ENCODE measurements around the gene DDIAS. TPM values are rescaled to one million over a fixed set of nuclear protein-coding genes. Genes with fewer than 3 reads are reported as not detected.
"Not testable (repeated sequence)": the region's sequence is repeated elsewhere in the genome, so short reads cannot be mapped to it uniquely, and the experiment has no call there.

Gene DDIAS
- total RNA-seq, 1 donor from 2014 or later = 0.22 TPM

DNA sequence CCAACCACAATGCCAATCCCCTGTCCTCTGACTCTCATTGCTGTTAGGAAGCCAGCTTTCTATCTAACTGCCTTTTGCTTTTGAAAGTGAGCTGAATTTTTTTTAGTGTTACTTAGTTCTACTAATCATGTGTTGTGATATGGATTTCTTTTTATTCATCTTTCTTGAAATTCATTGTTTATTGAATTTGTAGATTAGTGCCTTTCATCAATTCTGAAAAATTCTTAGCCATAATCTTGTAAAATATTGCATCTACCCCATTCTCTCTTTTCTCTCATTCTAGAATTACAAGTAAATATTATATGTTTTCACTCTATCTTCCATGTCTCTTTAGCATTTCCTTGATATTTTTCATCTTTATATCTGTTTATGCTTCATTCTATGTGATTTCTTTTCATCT, 47.8 kb downstream of the DDIAS start:
- no peak for DNase-seq (ENCODE audit: low spot score)
- intact Hi-C loops (cut with DNase I) = no loop called here

DNA sequence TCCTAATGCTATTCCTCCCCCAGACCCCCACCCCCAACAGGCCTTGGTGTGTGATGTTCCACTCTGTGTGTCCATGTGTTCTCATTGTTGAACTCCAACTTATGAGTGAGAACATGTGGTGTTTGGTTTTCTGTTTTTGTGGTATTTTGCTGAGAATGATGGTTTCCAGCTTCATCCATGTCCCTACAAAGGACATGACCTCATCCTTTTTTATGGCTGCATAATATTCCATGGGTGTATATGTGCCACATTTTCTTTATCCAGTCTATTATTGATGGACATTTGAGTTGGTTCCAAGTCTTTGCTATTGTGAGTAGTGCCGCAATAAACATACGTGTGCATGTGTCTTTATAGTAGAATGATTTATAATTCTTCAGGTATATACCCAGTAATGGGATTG, 49.0 kb downstream of the DDIAS start:
- intact Hi-C loops (cut with DNase I); DNase-seq (ENCODE audit: low spot score): not testable (repeated sequence)

DNA sequence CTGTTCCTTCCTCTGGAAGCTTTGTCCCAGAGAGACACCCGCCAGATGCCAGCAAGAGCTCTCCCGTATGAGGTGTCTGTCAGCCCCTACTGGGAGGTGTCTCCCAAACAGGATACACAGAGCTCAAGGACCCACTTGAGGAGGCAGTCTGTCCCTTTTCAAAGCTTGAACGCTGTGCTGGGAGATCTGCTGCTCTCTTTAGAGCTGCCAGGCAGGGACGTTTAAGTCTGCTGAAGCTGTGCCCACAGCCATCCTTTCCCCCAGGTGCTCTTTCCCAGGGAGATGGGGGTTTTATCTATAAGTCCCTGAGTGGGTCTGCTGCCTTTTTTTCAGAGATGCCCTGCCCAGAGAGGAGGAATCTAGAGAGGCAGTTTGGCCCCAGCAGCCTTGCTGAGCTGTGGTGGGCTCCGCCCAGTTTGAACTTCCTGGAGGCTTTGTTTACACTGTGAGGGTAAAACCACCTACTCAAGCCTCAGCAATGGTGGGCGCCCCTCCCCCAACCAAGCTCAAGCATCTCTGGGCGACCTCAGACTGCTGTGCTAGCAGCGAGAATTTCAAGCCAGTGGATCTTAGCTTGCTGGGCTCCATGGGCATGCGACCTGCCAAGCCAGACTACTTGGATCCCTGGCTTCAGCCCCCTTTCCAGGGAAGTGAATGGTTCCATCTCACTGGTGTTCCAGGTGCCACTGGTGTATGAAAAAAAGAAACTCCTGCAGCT, 54.4 kb downstream of the DDIAS start:
- intact Hi-C loops (cut with DNase I); DNase-seq (ENCODE audit: low spot score): not testable (repeated sequence)

DNA sequence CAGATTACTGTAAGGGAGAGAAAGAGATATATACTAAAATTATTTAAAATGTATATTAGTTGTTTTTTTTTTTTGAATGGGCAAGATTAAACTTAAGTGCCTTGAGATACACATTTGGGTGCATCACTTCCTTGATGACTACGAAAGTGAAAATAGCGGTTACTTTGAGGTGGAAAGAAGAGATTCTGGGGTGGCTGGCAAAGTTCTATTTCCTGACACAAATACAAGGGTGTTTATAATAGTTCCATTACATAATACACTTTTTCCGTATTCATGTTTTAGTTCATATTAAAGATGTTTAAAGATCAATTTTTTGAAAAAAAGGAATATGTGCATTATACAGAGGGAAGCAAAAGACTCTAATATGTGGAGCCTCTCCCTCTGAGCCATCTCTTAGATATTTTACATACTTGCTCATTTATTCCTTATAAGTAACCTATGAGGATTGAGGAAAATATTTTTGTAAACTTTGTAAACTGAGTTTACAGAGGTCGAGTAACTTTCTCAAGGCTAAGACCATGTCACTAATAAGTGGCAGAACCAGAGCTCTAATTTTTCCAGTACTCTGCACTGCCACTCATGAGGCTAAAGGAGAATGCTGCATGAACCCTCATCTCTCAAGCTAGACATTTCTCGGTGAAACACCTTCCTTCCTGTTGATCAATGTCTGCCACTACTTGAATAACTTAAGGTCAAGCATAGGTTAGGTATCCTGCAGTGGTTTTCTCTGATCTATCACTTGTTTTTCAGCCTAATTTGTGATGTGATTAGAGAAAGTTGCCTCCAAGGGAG, 58.6 kb downstream of the DDIAS start:
- no peak for DNase-seq (ENCODE audit: low spot score)
- intact Hi-C loops (cut with DNase I) = no loop called here

DNA sequence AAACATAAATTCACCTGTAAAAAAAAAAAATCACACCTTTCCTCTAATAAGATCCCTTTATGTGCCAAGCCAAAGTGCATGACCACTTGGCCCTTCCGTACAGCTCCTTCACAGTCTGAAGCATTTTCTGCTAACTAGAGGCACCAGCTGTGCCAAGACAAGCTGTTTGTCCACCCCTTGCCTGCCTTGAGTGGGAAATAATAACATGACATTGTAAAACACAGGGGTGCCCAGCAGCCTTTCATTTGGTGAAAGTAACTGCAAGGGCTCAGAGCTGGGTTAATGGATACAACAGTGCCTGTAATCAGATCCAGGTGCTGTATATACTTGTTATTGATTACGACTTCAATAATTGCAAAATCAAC, 59.2 kb downstream of the DDIAS start:
- DNase-seq (ENCODE audit: low spot score) = no peak
- intact Hi-C loops (cut with DNase I) = no loop called here

DNA sequence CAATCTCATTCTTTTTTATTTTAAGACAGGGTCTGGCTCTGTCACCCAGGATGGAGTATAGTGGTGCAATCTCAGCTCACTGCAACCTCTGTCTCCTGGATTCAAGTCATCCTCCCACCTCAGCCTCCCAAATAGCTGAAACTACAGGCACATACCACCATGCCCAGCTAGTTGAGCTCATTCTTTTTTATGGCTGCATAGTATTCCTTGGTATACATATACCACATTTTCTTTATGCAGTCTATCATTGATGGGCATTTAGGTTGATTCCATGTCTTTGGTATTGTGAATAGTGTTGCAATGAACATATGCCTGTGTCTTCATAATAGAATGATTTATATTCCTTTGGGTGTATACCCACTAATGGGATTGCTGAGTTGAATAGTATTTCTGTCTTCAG, 60.5 kb downstream of the DDIAS start:
- DNase-seq (ENCODE audit: low spot score); intact Hi-C loops (cut with DNase I): not testable (repeated sequence)

DNA sequence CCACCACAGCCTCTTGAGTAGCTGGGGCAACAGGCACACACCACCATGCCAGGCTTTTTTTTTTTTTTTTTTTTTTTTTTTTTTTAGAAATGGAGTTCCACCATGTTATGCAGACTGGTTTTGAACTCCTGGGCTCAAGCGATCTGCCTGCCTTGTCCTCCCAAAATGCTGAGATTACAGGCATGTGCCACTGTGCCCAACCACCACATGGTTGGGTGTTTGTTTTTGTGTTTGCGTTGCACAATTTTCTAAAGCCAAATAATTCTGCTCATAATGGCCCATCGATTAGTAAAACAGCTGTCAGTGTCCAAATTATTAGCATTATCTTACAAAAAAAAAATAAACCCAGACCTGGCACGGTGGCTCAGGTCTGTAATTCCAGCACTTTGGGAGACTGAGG, 65.8 kb downstream of the DDIAS start:
- intact Hi-C loops (cut with DNase I) = no loop called here
- DNase-seq (ENCODE audit: low spot score) = no peak

DNA sequence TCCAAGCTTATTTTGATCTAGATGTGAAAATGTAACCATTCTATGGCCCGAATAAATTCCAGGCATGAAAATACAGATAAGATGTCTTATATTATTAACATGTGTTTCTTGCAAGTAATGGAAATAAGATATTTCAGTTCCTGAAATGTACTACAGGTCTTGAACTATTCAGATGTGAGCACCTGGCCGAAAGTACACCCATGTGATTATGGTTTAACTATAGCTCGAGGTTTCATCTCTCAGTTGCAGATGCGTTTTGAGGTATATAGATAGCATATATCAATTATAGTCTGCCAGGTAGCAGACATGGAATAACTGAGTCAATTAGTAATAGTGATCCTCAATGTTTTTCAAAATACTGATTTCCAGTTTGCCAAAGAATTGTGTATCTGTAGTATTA, 68.3 kb downstream of the DDIAS start:
- no peak for DNase-seq (ENCODE audit: low spot score)
- intact Hi-C loops (cut with DNase I) = loop anchor here (5.0 kb wide), 1 partner anchor 102 kb away; the partner anchor contains the start of gene RAB30

DNA sequence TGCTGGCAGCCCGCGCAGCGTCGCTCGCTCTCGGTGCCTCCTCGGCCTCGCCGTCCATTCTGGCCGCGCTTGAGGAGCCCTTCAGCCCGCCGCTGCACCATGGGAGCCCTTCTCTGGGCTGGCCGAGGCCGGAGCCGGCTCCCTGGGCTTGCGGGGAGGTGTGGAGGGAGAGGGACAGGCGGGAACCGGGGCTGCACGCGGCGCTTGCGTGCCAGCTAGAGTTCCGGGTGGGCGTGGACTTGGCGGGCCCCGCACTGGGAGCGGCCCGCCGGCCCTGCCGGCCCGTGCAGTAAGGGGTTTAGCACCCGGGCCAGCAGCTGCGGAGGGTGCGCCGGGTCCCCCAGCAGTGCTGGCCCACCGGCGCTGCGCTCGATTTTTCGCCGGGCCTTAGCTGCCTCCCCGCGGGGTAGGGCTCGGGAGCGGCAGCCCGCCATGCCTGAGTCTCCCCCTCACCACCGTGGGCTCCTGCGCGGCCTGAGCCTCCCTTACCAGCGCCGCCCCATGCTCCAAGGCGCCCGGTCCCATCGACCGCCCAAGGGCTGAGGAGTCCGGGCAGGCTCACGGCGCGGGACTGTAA, 69.1 kb downstream of the DDIAS start:
- DNase-seq (ENCODE audit: low spot score) = not testable (repeated sequence)

DNA sequence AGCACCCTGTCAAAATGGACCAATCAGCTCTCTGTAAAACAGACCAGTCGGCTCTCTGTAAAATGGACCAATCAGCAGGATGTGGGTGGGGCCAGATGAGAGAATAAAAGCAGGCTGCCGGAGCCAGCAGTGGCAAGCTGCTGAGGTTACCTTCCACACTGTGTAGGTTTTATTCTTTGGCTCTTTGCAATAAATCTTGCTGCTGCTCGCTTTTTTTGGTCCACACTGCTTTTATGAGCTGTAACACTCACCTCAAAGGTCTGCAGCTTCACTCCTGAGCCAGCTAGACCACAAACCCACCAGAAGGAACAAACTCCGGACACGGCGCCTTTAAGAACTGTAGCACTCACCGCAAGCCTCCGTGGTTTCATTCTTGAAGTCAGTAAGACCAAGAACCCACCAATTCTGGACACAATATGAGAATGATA, 70.0 kb downstream of the DDIAS start:
- not testable (repeated sequence) for DNase-seq (ENCODE audit: low spot score)
- intact Hi-C loops (cut with DNase I) = loop anchor here (5.0 kb wide), 1 partner anchor 101 kb away; the partner anchor contains the start of gene RAB30

More for the DNA sequence above, 69.1 kb downstream of the DDIAS start:
- intact Hi-C loops (cut with DNase I) = loop anchor here (5.0 kb wide), 1 partner anchor 102 kb away; the partner anchor contains the start of gene RAB30

DNA sequence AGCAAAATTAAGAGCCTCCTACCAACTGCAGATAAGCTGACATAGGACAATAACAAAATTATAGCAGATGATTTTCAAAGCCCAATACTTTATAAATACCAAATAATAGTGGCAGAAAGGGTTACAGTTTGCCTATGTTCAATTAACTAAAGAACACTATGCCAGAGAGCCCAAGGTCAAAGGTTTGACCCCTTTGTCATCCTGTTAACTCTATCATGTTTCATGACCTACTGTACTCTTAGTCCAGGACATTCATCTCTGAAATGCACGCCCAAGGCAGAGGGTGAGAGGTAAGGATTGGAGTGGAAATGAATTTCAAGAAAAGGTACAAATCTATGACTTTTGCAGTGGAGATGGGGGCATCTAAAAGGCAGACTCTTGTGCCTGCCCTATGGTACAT, 70.6 kb downstream of the DDIAS start:
- no peak for DNase-seq (ENCODE audit: low spot score)
- intact Hi-C loops (cut with DNase I) = loop anchor here (5.0 kb wide), 1 partner anchor 100 kb away; the partner anchor contains the start of gene RAB30

DNA sequence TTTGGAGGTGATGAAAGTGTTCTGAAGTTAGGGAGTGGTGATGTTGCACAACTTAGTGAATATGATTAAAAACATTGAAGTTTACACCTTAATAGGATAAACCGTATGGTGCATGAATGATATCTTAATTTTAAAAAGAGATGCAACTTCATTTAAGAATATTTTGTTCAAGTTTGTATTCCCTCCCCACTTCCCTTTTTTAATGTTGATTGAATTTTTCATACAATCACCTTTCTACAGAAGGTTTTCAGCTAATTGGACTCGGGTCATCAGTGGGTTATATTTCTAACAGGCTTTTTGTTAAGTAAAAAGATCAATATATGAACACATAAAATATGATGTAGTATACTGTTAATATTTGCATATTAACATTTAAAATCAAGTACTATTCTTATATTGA, 72.6 kb downstream of the DDIAS start:
- no peak for DNase-seq (ENCODE audit: low spot score)

DNA sequence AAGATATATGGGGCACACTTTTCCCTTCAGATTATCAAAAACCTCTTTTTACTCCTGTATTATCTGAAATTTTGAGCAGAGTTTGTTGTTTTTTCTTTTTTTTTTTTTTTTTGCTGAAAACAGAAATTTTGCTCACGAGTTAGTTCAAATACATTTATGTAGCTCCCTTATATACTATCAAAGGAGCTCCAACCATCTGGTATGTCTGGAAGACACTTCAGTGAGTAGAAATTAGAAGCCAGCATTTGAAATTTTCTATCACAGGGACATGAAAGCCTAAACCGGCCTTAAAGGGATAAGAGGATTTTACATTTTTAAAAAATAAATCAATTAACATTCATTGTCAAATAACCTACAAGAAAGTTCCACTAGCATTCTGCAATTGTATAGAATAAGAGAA, 73.3 kb downstream of the DDIAS start:
- intact Hi-C loops (cut with DNase I) = loop anchor here (5.0 kb wide), 1 partner anchor 97 kb away; the partner anchor contains the start of gene RAB30
- DNase-seq (ENCODE audit: low spot score) = no peak

More for the DNA sequence above, 72.6 kb downstream of the DDIAS start:
- intact Hi-C loops (cut with DNase I) = loop anchor here (5.0 kb wide), 1 partner anchor 98 kb away; the partner anchor contains the start of gene RAB30

DNA sequence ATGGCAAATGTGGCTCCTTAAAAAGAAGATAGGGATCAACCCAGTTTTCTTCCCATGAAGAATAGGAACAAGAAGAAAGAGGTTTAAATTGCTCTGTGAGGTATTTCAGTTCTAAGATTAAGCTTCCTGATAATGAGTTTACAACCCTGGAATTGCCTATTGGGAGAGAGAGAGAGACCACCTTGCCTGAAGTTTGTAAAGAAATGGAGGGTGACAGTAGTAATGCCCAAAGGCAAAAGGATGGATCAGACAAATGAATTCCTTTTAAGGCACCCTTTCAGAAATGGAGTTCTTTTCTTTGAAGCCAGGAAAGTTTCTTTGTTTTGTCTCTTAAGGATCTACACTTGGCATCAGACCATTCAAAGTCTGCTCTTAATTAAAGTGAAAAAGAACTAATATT, 74.3 kb downstream of the DDIAS start:
- no peak for DNase-seq (ENCODE audit: low spot score)
- intact Hi-C loops (cut with DNase I) = no loop called here

DNA sequence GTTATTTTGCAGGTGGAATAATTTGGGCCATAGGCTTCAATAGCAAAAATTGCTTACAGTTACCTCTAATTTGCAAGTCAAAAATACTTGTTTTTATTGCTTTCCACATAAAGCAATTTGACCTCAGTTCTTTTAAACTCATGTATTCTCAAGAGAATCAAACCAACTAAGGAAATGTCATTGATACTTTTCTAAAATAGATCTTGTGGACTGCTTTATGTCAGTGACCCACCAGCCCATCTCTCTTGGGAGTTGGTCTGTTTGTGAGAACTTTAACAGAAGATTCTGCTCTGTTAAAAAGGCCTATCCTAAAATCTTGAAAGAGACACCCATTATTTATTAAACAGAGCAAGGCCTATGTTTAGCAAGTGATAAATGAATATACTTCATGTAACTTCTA, 75.2 kb downstream of the DDIAS start:
- no peak for DNase-seq (ENCODE audit: low spot score)
- intact Hi-C loops (cut with DNase I) = no loop called here

DNA sequence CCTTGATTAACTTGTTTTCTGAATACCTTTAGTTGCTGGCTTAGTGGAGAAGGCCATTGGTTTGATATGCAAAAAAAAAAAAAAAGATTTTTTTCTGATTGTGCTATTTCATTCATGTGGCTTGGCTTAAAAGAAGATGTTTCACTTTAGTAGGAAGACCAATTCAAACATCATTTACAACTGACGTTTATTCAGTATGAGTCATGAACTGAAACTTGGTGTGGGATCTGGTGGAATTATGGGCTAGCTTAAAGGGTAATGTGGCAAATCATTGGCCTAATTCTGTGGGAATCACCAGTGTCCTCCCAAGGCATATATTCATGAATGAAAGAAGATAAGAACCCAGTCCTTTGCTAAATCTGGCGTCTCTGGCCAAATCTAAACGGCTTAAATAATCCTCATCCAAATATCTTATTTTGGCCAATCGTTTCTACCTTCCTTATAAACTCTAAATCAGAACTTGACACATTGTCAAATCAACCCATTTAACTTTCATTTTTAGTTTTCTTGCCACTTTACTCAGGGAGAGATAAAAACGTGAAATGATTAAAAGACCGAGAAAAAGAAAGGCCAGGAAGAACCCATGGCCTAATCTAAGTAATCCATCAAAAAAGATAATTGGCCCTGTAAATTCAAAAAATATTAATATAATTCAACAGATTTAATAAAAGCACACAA, 77.0 kb downstream of the DDIAS start:
- intact Hi-C loops (cut with DNase I) = no loop called here
- DNase-seq (ENCODE audit: low spot score) = no peak

DNA sequence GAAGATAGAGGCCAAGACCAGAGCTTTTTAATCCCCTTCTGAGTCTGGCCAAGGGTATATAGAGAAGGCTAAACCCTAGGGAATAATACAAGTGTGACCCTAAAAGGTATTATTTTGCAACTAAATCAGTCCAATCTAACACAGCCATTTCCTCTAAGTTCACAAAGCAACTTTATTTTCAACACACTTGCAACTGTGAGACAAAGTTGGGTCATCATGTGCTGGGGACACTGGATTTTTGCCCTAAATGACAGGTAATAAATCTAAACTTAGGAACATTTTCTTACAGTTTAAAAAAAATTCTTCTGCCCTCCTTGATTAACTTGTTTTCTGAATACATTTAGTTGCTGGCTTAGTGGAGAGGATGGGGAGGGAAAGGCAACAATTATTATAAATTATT, 78.3 kb downstream of the DDIAS start:
- intact Hi-C loops (cut with DNase I) = no loop called here
- DNase-seq (ENCODE audit: low spot score) = no peak

DNA sequence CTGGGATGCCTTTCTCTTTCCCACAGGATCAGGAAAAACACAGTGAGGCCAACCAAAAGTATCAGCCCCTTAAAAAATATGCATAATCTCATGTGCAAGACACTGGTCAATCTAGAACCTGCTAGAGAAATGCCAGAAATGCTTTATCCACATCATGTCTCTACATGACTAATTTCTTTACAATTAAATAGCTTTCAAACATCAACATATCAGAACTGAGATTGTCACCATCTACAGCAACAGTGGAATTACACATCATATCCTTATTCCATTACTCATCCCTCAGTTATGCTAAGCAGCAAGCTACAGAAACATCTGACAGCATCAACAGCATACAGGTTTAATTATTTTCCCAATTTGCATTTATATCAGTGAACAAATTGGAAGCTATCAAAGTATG, 78.8 kb downstream of the DDIAS start:
- intact Hi-C loops (cut with DNase I) = no loop called here
- DNase-seq (ENCODE audit: low spot score) = no peak

DNA sequence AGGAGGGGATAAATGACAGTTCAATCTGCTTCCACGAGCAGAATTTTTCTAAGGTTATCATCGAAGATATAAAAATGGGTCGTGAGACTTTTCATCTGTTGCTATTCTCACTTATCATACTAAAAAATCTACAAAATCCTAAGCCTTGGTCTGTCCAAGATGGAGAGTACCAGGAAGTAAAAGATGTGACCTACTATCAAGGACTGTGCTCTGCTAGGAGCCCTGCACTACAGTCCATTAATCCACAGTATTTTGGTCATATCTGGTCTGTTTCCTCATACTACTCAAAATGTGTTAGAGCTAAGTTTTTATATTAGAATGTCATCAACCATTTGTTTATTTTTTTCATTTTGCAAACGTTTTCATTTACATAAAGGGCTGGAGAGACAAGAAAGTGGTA, 79.4 kb downstream of the DDIAS start:
- no peak for DNase-seq (ENCODE audit: low spot score)
- intact Hi-C loops (cut with DNase I) = no loop called here

DNA sequence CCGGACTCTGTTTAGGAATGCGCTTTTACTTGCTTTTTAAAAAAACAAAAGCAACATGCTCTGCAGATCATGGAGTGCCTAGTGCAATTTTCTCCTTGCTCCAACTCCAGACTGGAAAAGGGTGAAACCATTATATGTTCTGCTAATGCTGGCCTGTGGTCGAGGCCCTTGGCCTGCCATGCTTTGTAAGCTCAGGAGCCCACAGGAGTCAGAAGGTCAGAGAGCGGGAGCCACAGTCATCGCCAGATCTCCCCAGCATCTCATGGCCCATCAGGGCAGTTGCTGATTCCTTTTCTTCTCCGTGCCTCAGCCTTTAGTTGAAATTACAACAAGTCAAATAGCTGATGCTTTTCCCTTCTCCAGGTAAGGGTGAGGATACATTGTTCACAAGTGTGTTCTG, 80.3 kb downstream of the DDIAS start:
- no peak for DNase-seq (ENCODE audit: low spot score)
- intact Hi-C loops (cut with DNase I) = no loop called here

Data from cardiac septum (tissue), 1 donor.